Spleen (tissue), 11 donors: ENCODE results near the gene PARD3. TPM values are rescaled to one million over a fixed set of nuclear protein-coding genes. Genes with fewer than 3 reads are reported as not detected.

Experiments used
- DNase-seq: peaks from one replicate; pipeline ENCODE4 v3.0.0-alpha.2; 2020
- H3K27ac ChIP-seq, 8 donors: fragments of 200-600 bp; sonication (generic) in 7 of 8; 1 replicate in 4 of 8; 2 replicates in 4 of 8; pipeline versions ENCODE4 v1.5.0 to v1.8.0; 2016 to 2021; ENCODE audit warnings: inconsistent platforms in 4 of 8, mild to moderate bottlenecking in 4 of 8, moderate library complexity in 1 of 8
- H3K27me3 ChIP-seq, 7 donors: fragments of 200-600 bp; sonication (generic) in 6 of 7; replicated peaks in 1 of 7; 1 replicate in 4 of 7; 2 replicates in 3 of 7; pipeline versions ENCODE4 v1.5.0 to v1.8.0; 2016 to 2021; ENCODE audit warnings: inconsistent platforms in 3 of 7, mild to moderate bottlenecking in 1 of 7
- H3K36me3 ChIP-seq, 6 donors: fragments of 200-600 bp; sonication (generic) in 5 of 6; 1 replicate in 4 of 6; 2 replicates in 2 of 6; pipeline versions ENCODE4 v1.5.0 to v1.8.0; 2016 to 2021; ENCODE audit warnings: inconsistent platforms in 2 of 6
- H3K4me1 ChIP-seq, 6 donors: fragments of 200-600 bp; sonication (generic) in 5 of 6; 1 replicate in 3 of 6; 2 replicates in 3 of 6; pipeline versions ENCODE4 v1.5.0 to v1.8.0; 2016 to 2021; ENCODE audit warnings: inconsistent platforms in 3 of 6
- H3K4me3 ChIP-seq, 8 donors: fragments of 200-600 bp; sonication (generic) in 7 of 8; 1 replicate in 4 of 8; 2 replicates in 4 of 8; pipeline versions ENCODE4 v1.5.0 to v1.8.0; 2016 to 2021; ENCODE audit warnings: inconsistent platforms in 4 of 8, mild to moderate bottlenecking in 4 of 8, moderate library complexity in 2 of 8
- H3K9me3 ChIP-seq, 8 donors: fragments of 200-600 bp; sonication (generic) in 7 of 8; 1 replicate in 4 of 8; 2 replicates in 4 of 8; pipeline versions ENCODE4 v1.5.0 to v1.8.0; 2016 to 2021; ENCODE audit warnings: inconsistent platforms in 4 of 8
- CTCF ChIP-seq, 11 experiments: fragments of 200-600 bp in 7 of 11; fragments of 450-650 bp in 4 of 11; sonication (generic) in 4 of 11; IDR thresholded peaks in 8 of 11; conservative IDR thresholded peaks in 3 of 11; 1 replicate in 7 of 11; 2 replicates in 4 of 11; pipeline versions ENCODE4 v1.4.0 to v1.8.0; 2016 to 2021; ENCODE audit warnings: antibody characterized with exemption in 11 of 11, inconsistent platforms in 4 of 11, mild to moderate bottlenecking in 1 of 11
- POLR2A ChIP-seq, 3 donors: fragments of 450-650 bp; IDR thresholded peaks; one replicate each; pipeline ENCODE4 v1.5.1; 2017; ENCODE audit warnings: antibody characterized with exemption in 3 of 3, mild to moderate bottlenecking in 1 of 3
- POLR2AphosphoS5 ChIP-seq, 3 donors: sonication (generic); formaldehyde crosslinking; IDR thresholded peaks; one replicate each; pipeline ENCODE4 v1.5.1; 2017; ENCODE audit warnings: antibody characterized with exemption in 3 of 3
- WGBS, 5 donors: extraction: QIAGEN DNeasy Blood & Tissue Kit in 3 of 5; methylation state at CpG; one replicate each; pipeline versions ENCODE4 v1.1.5 to v1.1.7; 2013 to 2018; 5-methylcytosine and 5-hydroxymethylcytosine counted together
- intact Hi-C: fragments of 100-400 bp; cut with DNase I; formaldehyde crosslinking; loops from one replicate; pipeline ENCODE4 v1.15.0; 2023; ENCODE audit warnings: low total_unique reads
- polyA plus RNA-seq, 3 donors: library from polyadenylated mRNA; stranded (reverse); fragments of 200-250 nt; gene quantifications; one replicate each; pipeline ENCODE4 v1.2.1, GENCODE V29; 2013
- total RNA-seq, 7 donors: library from RNA; depleted of rRNA in 3 of 7; stranded (reverse); fragments of >200 nt in 3 of 7; fragmentation: NEBNext Ultra II Directional in 4 of 7; extraction: Animal tissue kit (Norgen Biotek cat#: 25700) in 4 of 7; gene quantifications; one replicate each; pipeline versions ENCODE4 v1.1.0 to v1.2.1, GENCODE V29; 2016 to 2021
- donor health status: healthy with polysubstance abuse.
- donor health status: DM: no; HTN: no; CAD: no; lungs with moderate emphysema.
- donor health status: DM: no; HTN: no; CAD: no.
- donor health status: Bipolar disorder and iron deficiency.
- donor health status: healthy.
- donor health status: DM: no; HTN: no; CAD: no.
- donor health status: DM: yes; HTN: yes; CAD: no.

PARD3 gene
- total and polyA plus RNA-seq, 10 donors, result 2.8 to 18.9 (median 10.8) TPM

GRCh38 chr10:34609287-34609940, 205.7 kb downstream of the PARD3 start:
- intact Hi-C loops, result no loop called here
- TF ChIP-seq POLR2AphosphoS5 (IDR thresholded peaks at IDR 0.05), result no peak
- no peak for TF ChIP-seq POLR2A (IDR thresholded peaks at IDR 0.05)
- no peak for TF ChIP-seq CTCF (IDR thresholded peaks at IDR 0.05 in 8 of 11, conservative IDR thresholded peaks at IDR 0.05 in 3 of 11)
- no peaks in the 10 kb centered on the region for H3K36me3 ChIP-seq
- H3K9me3 ChIP-seq, result no peaks in the 10 kb centered on the region
- no peak overlapping the region for H3K4me3 ChIP-seq
- H3K4me1 ChIP-seq, result no peaks in the 10 kb centered on the region
- 84 to 90% (median 85%) methylated on average over 9 of the region's 9 CpGs for WGBS, 5 donors
- no peak for DNase-seq
- no peak overlapping the region for H3K27ac ChIP-seq
- H3K27me3 ChIP-seq, result no peaks in the 10 kb centered on the region

- H3K4me1 ChIP-seq, result no peaks in the 10 kb centered on the region
- no peaks in the 10 kb centered on the region for H3K9me3 ChIP-seq
- DNase-seq, result no peak
- no peaks in the 10 kb centered on the region for H3K36me3 ChIP-seq
- H3K27me3 ChIP-seq, result no peaks in the 10 kb centered on the region
- 61 to 73% (median 63%) methylated on average over 3 of the region's 3 CpGs for WGBS, 5 donors
- no peak for TF ChIP-seq POLR2A (IDR thresholded peaks at IDR 0.05)
- no peak for TF ChIP-seq CTCF (IDR thresholded peaks at IDR 0.05 in 8 of 11, conservative IDR thresholded peaks at IDR 0.05 in 3 of 11)
- no peak for TF ChIP-seq POLR2AphosphoS5 (IDR thresholded peaks at IDR 0.05)
- H3K4me3 ChIP-seq, result no peak overlapping the region
- no peak overlapping the region for H3K27ac ChIP-seq
- intact Hi-C loops, result no loop called here
Observed at GRCh38 chr10:34607894-34608293, 207.2 kb downstream of the PARD3 start.

GRCh38 chr10:34606890-34607289, 208.2 kb downstream of the PARD3 start:
- Histone ChIP-seq H3K9me3 (no peaks in the 10 kb centered on the region), H3K4me1 (no peaks in the 10 kb centered on the region), H3K27ac (no peak overlapping the region), H3K4me3 (no peak overlapping the region), H3K27me3 (no peaks in the 10 kb centered on the region), H3K36me3 (no peaks in the 10 kb centered on the region)
- DNase-seq, result no peak
- intact Hi-C loops, result no loop called here
- 65 to 83% (median 74%) methylated on average over 4 of the region's 4 CpGs for WGBS, 5 donors
- no peak for TF ChIP-seq POLR2AphosphoS5 (IDR thresholded peaks at IDR 0.05)
- no peak for TF ChIP-seq CTCF (IDR thresholded peaks at IDR 0.05 in 8 of 11, conservative IDR thresholded peaks at IDR 0.05 in 3 of 11)
- no peak for TF ChIP-seq POLR2A (IDR thresholded peaks at IDR 0.05)

GRCh38 chr10:34602478-34602877, 212.6 kb downstream of the PARD3 start:
- no peak overlapping the region for H3K4me3 ChIP-seq
- no peaks in the 10 kb centered on the region for H3K4me1 ChIP-seq
- no peaks in the 10 kb centered on the region for H3K9me3 ChIP-seq
- no peaks in the 10 kb centered on the region for H3K27me3 ChIP-seq
- WGBS, 5 donors, result 93 to 97% (median 97%) methylated on average over 4 of the region's 4 CpGs
- H3K36me3 ChIP-seq, result no peaks in the 10 kb centered on the region
- no peak for TF ChIP-seq CTCF (IDR thresholded peaks at IDR 0.05 in 8 of 11, conservative IDR thresholded peaks at IDR 0.05 in 3 of 11)
- no peak for TF ChIP-seq POLR2A (IDR thresholded peaks at IDR 0.05)
- TF ChIP-seq POLR2AphosphoS5 (IDR thresholded peaks at IDR 0.05), result no peak
- H3K27ac ChIP-seq, result no peak overlapping the region
- no peak for DNase-seq
- intact Hi-C loops, result no loop called here
